GM12865 (cell line): ENCODE data around the gene RAPGEF5.

ENCODE experiments used
- DNase-seq: peaks from one replicate; pipeline ENCODE4 v3.0.0; 2010; ENCODE audit warnings: low read depth
- H3K4me3 ChIP-seq: 2 replicates; pipeline ENCODE4 v1.5.1; 2011; ENCODE audit warnings: mild to moderate bottlenecking, low read depth, low read length, control low read depth
- TF ChIP-seq, protein P1 (sequence below): IDR thresholded peaks from 2 replicates; pipeline ENCODE4 v1.5.1; 2011; ENCODE audit warnings: low read length, control low read depth, low read depth, inconsistent platforms; ENCODE audit not compliant: insufficient read depth; ENCODE audit errors: missing control alignments

Gene RAPGEF5

GRCh38 chr7:22200238-22200637 lies 156.7 kb downstream of the RAPGEF5 start:
- no peak for DNase-seq
- TF ChIP-seq, protein P1, sequence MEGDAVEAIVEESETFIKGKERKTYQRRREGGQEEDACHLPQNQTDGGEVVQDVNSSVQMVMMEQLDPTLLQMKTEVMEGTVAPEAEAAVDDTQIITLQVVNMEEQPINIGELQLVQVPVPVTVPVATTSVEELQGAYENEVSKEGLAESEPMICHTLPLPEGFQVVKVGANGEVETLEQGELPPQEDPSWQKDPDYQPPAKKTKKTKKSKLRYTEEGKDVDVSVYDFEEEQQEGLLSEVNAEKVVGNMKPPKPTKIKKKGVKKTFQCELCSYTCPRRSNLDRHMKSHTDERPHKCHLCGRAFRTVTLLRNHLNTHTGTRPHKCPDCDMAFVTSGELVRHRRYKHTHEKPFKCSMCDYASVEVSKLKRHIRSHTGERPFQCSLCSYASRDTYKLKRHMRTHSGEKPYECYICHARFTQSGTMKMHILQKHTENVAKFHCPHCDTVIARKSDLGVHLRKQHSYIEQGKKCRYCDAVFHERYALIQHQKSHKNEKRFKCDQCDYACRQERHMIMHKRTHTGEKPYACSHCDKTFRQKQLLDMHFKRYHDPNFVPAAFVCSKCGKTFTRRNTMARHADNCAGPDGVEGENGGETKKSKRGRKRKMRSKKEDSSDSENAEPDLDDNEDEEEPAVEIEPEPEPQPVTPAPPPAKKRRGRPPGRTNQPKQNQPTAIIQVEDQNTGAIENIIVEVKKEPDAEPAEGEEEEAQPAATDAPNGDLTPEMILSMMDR, result no peak
- H3K4me3 ChIP-seq, result no peak overlapping the region

DNA sequence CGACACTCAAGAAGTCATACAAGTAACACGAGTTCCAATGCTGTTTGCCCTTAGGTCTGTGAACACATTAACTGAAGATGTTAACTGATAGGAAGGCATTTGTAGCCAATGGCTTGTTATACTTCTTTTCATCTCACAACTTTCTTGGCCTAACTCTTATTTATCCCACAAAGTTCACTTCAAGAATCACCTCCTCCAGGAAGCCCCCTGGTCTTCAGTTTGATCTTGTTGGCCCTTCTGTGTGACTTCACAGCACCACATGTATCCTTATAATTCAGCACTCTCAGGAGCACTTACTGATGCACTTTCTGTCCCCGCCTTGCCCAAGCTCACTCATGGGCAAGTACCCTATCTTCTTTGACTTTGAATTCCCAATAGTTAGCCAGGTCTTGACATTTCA lies 159.6 kb downstream of the RAPGEF5 start:
- TF ChIP-seq, protein P1, result no peak
- H3K4me3 ChIP-seq, result no peak overlapping the region
- no peak for DNase-seq

- TF ChIP-seq, protein P1, result no peak
- no peak overlapping the region for H3K4me3 ChIP-seq
- no peak for DNase-seq
Measured at GRCh38 chr7:22196429-22196828, 160.5 kb downstream of the RAPGEF5 start.

DNA sequence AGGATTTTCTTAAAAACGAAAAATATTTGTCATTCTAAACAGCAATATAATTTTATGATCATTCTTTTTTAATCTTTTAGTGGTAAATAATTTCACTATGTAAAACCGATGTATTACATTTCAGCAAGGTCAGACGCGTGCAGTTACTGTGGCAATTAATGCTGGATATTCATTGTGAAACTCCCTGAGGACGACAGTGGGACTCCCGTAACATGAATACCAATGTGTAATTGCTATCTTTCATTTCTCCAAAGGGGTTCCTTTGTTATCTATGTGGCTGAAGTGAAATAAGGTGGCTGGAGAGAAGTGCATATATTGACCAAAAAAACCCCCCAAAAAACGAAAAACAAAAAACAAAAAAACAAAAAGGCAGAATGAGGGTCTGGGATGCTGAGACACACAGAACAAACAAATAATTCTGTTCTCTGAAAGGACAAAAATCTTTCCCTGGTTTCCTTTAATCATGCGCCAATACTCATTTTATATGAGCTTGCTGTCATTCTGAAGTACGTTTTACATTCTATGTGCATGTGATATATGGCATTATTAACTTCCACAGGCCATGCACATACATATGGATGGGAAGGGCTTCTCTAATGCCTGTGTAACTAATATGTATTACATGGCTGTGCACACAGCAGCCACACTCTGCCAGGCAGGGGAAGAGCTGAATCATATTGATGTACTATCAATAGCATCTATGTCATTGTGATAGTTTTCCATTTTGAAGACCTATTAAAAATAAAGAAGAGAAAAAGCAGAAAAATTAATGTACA lies 161.4 kb downstream of the RAPGEF5 start:
- no peak overlapping the region for H3K4me3 ChIP-seq
- TF ChIP-seq, protein P1, result no peak
- peak; percentile 28 for DNase-seq

DNA sequence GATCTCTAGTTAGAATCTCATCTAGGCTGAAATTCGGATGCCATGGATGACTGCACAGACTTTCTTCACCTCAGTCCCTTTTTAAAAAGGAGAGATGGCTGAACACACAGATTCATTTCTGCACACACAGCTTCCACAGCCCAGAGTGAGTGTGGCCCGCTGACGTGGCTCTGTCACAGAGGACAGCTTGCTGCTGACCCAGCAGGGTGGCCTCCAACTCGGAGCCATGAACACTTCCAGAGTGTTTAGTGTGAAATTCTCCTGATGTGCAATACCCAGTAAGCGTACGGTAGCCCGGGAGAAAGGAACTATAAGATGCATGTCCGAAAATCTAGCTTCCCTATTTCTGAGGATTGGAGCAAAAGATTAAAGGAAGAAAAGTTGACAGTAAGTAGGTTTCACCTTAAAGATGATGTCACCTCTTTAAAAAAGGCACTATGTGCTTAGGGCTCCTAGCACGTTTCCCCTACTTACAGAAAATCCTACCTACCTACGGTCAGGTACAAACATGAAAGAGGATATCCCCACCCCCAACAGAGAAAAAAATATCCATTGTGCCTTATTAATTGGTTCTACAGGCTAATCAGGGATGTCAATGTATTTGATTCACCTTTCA lies 162.2 kb downstream of the RAPGEF5 start:
- no peak overlapping the region for H3K4me3 ChIP-seq
- DNase-seq, result no peak
- TF ChIP-seq, protein P1, result no peak

GRCh38 chr7:22193450-22193983 lies 163.4 kb downstream of the RAPGEF5 start:
- no peak overlapping the region for H3K4me3 ChIP-seq
- TF ChIP-seq, protein P1, result no peak
- DNase-seq, result no peak
